ENCODE measurements around the gene NRDC. TPM values are rescaled to one million over a fixed set of nuclear protein-coding genes. Genes with fewer than 3 reads are reported as not detected.

The NRDC gene
- total RNA-seq, 4 donors from 2014 or later: 92.3 to 141 (median 113) TPM

GRCh38 chr1:51789342-51789741 lies 89.2 kb downstream of the NRDC start:
- TF ChIP-seq CTCF (IDR thresholded peaks at IDR 0.05; ENCODE audit: low read depth): no peak

GRCh38 chr1:51788938-51789337 lies 89.6 kb downstream of the NRDC start:
- no peak for TF ChIP-seq CTCF (IDR thresholded peaks at IDR 0.05; ENCODE audit: low read depth)

GRCh38 chr1:51784997-51785421 lies 93.5 kb downstream of the NRDC start:
- no peak for TF ChIP-seq CTCF (IDR thresholded peaks at IDR 0.05; ENCODE audit: low read depth)

- TF ChIP-seq CTCF (IDR thresholded peaks at IDR 0.05; ENCODE audit: low read depth): no peak
Observed at GRCh38 chr1:51780927-51781326, 97.6 kb downstream of the NRDC start.

- no peak for TF ChIP-seq CTCF (IDR thresholded peaks at IDR 0.05; ENCODE audit: low read depth)
Observed at GRCh38 chr1:51776408-51776807, 102.1 kb downstream of the NRDC start.

- TF ChIP-seq CTCF (IDR thresholded peaks at IDR 0.05; ENCODE audit: low read depth): no peak
Observed at GRCh38 chr1:51768971-51769588, 109.4 kb downstream of the NRDC start.

- no peak for TF ChIP-seq CTCF (IDR thresholded peaks at IDR 0.05; ENCODE audit: low read depth)
Observed at GRCh38 chr1:51761351-51761750, 117.2 kb downstream of the NRDC start.

Data from subcutaneous adipose tissue (tissue), 4 donors.